ENCODE measurements around the gene NFATC2. TPM values are rescaled to one million over a fixed set of nuclear protein-coding genes. Genes with fewer than 3 reads are reported as not detected.

Gene NFATC2
- total RNA-seq, 4 donors from 2014 or later, result 8.8 to 15.6 (median 13.0) TPM

DNA sequence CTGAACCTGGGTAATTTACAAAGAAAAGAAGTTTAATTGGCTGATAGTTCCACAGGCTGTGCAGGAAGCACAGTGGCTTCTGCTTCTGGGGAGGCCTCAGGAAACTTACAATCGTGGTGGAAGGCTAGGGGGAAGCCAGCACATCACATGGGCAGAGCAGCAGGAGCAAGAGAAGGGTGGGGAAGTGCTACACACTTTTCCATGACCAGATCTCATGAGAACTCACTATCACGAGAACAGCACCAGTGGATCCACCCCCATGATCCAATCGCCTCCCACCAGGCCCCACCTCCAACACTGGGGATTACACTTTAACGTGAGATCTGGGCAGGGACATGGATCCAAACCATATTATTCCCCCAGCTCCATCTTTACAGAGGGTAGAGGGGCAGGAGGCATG is 166.4 kb downstream of the NFATC2 start:
- no peaks in the 10 kb centered on the region for H3K27me3 ChIP-seq
- no peaks in the 10 kb centered on the region for H3K36me3 ChIP-seq
- H3K9me3 ChIP-seq, result no peaks in the 10 kb centered on the region
- TF ChIP-seq POLR2A (IDR thresholded peaks at IDR 0.05; ENCODE audit: low read depth) (no peak), EP300 (IDR thresholded peaks at IDR 0.05) (no peak), POLR2AphosphoS5 (IDR thresholded peaks at IDR 0.05) (no peak)
- TF ChIP-seq, protein P1, sequence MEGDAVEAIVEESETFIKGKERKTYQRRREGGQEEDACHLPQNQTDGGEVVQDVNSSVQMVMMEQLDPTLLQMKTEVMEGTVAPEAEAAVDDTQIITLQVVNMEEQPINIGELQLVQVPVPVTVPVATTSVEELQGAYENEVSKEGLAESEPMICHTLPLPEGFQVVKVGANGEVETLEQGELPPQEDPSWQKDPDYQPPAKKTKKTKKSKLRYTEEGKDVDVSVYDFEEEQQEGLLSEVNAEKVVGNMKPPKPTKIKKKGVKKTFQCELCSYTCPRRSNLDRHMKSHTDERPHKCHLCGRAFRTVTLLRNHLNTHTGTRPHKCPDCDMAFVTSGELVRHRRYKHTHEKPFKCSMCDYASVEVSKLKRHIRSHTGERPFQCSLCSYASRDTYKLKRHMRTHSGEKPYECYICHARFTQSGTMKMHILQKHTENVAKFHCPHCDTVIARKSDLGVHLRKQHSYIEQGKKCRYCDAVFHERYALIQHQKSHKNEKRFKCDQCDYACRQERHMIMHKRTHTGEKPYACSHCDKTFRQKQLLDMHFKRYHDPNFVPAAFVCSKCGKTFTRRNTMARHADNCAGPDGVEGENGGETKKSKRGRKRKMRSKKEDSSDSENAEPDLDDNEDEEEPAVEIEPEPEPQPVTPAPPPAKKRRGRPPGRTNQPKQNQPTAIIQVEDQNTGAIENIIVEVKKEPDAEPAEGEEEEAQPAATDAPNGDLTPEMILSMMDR (IDR thresholded peaks at IDR 0.05), result no peak
- DNase-seq (ENCODE audit: extremely low spot score), result no peak
- H3K27ac ChIP-seq (replicated peaks in 1 of 4), result no peak overlapping the region
- WGBS, result 58% methylated on average over 4 of the region's 4 CpGs
- peaks cover 3 to 15% (median 8%) of the 10 kb centered on the region in 4 donors for H3K4me1 ChIP-seq
- H3K4me3 ChIP-seq, result no peak overlapping the region
- intact Hi-C loops (cut with DNase I), result no loop called here

DNA sequence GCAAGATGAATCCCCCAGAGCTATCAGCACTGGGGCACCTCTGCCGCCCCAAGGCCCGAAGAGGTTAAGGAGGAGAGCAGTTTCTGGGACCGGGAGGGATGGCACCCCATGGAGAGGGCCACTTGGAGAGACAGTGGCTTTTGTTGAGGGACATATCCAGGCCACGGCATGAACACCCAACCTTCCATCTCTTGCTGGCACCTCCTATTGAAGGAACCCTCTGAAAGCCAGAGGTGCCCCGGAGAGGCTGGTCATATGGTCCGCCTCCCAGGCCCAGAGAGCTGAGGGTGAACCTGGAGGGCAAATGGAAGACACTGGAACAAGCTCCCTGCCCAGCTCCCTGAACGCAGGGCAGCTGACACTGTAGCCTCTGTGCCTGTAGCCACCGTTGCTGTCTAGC is 167.0 kb downstream of the NFATC2 start:
- Histone ChIP-seq H3K36me3 (no peaks in the 10 kb centered on the region), H3K9me3 (no peaks in the 10 kb centered on the region), H3K4me3 (no peak overlapping the region), H3K27ac (replicated peaks in 1 of 4) (no peak overlapping the region), H3K27me3 (no peaks in the 10 kb centered on the region), H3K4me1 (peaks cover 3 to 15% (median 8%) of the 10 kb centered on the region in 4 donors)
- 81% methylated on average over 8 of the region's 8 CpGs for WGBS
- intact Hi-C loops (cut with DNase I), result no loop called here
- TF ChIP-seq POLR2AphosphoS5 (IDR thresholded peaks at IDR 0.05) (no peak), POLR2A (IDR thresholded peaks at IDR 0.05; ENCODE audit: low read depth) (no peak), EP300 (IDR thresholded peaks at IDR 0.05) (no peak)
- TF ChIP-seq, protein P1 (IDR thresholded peaks at IDR 0.05), result no peak
- DNase-seq (ENCODE audit: extremely low spot score), result no peak

DNA sequence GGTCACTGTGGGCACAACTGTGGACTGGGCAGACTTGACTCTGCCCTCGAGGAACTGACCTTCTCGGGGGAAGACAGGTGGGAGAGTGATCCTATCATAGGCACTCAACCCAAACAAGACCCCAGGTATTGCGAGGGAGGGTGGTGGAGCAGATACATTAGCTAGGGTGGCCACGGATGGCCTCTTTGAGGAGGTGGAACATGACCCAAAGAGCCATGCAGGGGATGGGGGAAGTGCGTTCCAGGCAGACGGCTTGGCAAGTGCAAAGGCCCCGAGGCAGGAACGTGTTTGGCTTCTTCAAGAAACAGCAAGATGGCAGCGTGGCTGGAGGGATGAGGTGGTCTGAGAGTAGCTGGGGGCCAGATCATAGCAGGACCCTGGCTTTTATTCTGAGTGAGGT is 167.6 kb downstream of the NFATC2 start:
- no peaks in the 10 kb centered on the region for H3K27me3 ChIP-seq
- H3K9me3 ChIP-seq, result no peaks in the 10 kb centered on the region
- no peak overlapping the region for H3K4me3 ChIP-seq
- no peak for DNase-seq (ENCODE audit: extremely low spot score)
- H3K27ac ChIP-seq (replicated peaks in 1 of 4), result no peak overlapping the region
- H3K36me3 ChIP-seq, result no peaks in the 10 kb centered on the region
- whole genome bisulfite sequencing, result 93% methylated on average over 7 of the region's 9 CpGs
- intact Hi-C loops (cut with DNase I), result no loop called here
- no peak for TF ChIP-seq EP300 (IDR thresholded peaks at IDR 0.05)
- TF ChIP-seq POLR2A (IDR thresholded peaks at IDR 0.05; ENCODE audit: low read depth), result no peak
- TF ChIP-seq, protein P1 (IDR thresholded peaks at IDR 0.05), result no peak
- no peak for TF ChIP-seq POLR2AphosphoS5 (IDR thresholded peaks at IDR 0.05)
- H3K4me1 ChIP-seq, result peaks cover 3 to 15% (median 8%) of the 10 kb centered on the region in 4 donors

DNA sequence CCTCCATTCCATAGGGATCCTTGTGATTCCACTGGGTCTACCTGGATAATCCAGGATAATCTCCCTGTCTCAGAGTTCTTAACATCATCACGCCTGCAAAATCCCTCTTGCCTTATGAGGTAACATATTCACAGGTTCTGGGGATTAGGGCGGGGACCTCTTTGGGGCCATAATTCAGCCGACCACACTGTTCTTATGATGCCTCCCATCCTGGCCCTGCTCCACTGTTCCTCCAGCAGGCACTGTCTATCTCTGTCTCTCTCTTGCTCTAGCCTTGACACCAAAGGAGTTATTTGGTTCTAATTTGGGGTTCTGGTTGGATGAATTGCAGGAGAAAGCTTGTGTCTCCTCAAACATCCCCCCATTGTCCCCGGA is 168.1 kb downstream of the NFATC2 start:
- H3K9me3 ChIP-seq, result no peaks in the 10 kb centered on the region
- no peaks in the 10 kb centered on the region for H3K36me3 ChIP-seq
- no peak for DNase-seq (ENCODE audit: extremely low spot score)
- intact Hi-C loops (cut with DNase I), result no loop called here
- WGBS, result 94% methylated on average over 4 of the region's 4 CpGs
- peaks cover 3 to 15% (median 8%) of the 10 kb centered on the region in 4 donors for H3K4me1 ChIP-seq
- H3K27me3 ChIP-seq, result no peaks in the 10 kb centered on the region
- no peak overlapping the region for H3K27ac ChIP-seq (replicated peaks in 1 of 4)
- TF ChIP-seq POLR2A (IDR thresholded peaks at IDR 0.05; ENCODE audit: low read depth), result no peak
- TF ChIP-seq POLR2AphosphoS5 (IDR thresholded peaks at IDR 0.05), result no peak
- TF ChIP-seq, protein P1 (IDR thresholded peaks at IDR 0.05), result no peak
- no peak overlapping the region for H3K4me3 ChIP-seq

Data from esophagus muscularis mucosa (tissue), 4 donors.